Activated B cell treated with CpG ODN at 0.5 μM for 24 hours (primary cell): Measurements from ENCODE around the gene LTBP2. TPM values are rescaled to one million over a fixed set of nuclear protein-coding genes. Genes with fewer than 3 reads are reported as not detected.

Source experiments
- ATAC-seq: fragments of 200-7000 bp; cut with Tn5 transposase; one replicate; pipeline ENCODE4 v1.10.0; 2021; ENCODE audit warnings: low read depth, mild to moderate bottlenecking, moderate library complexity
- CTCF ChIA-PET: fragments of 350-600 bp; sonication (Branson Sonifier 250); formaldehyde crosslinking; loops from one replicate; lab custom pipeline; 2021; ENCODE audit warnings: antibody characterized with exemption; lab: Charles Lee
- POLR2A ChIA-PET: fragments of 350-600 bp; sonication (Branson Sonifier 250); formaldehyde crosslinking; loops from one replicate; lab custom pipeline; 2021; ENCODE audit warnings: antibody characterized with exemption; lab: Charles Lee
- DNase-seq: peaks from one replicate; pipeline ENCODE4 v3.0.0; 2022
- H3K27ac Mint-ChIP-seq: one replicate; pipeline ENCODE4 v1.8.0; 2020; ENCODE audit warnings: mixed read lengths
- H3K27me3 Mint-ChIP-seq: one replicate; pipeline ENCODE4 v1.8.0; 2021; ENCODE audit warnings: mixed read lengths
- H3K36me3 Mint-ChIP-seq: one replicate; pipeline ENCODE4 v1.8.0; 2021; ENCODE audit warnings: low read depth, mixed read lengths
- H3K4me1 Mint-ChIP-seq: one replicate; pipeline ENCODE4 v1.8.0; 2021; ENCODE audit warnings: mixed read lengths
- H3K4me3 Mint-ChIP-seq: one replicate; pipeline ENCODE4 v1.8.0; 2020; ENCODE audit warnings: mild to moderate bottlenecking, mixed read lengths
- H3K9me3 Mint-ChIP-seq: one replicate; pipeline ENCODE4 v1.8.0; 2020; ENCODE audit warnings: mixed read lengths
- intact Hi-C: fragments of 100-400 bp; cut with micrococcal nuclease; formaldehyde crosslinking; loops from one replicate; pipeline ENCODE4 v1.15.1; 2024
- total RNA-seq: library from RNA; stranded (reverse); gene quantifications from 2 replicates; pipeline ENCODE4 v1.2.3, GENCODE V29; 2022
- TF ChIP-seq, protein P1 (sequence below): fragments of 200-600 bp; IDR thresholded peaks from one replicate; pipeline ENCODE4 v1.8.0; 2022; ENCODE audit warnings: antibody characterized with exemption, mild to moderate bottlenecking

The LTBP2 gene
- total RNA-seq, 1 donor from 2014 or later = 0.11 TPM

DNA sequence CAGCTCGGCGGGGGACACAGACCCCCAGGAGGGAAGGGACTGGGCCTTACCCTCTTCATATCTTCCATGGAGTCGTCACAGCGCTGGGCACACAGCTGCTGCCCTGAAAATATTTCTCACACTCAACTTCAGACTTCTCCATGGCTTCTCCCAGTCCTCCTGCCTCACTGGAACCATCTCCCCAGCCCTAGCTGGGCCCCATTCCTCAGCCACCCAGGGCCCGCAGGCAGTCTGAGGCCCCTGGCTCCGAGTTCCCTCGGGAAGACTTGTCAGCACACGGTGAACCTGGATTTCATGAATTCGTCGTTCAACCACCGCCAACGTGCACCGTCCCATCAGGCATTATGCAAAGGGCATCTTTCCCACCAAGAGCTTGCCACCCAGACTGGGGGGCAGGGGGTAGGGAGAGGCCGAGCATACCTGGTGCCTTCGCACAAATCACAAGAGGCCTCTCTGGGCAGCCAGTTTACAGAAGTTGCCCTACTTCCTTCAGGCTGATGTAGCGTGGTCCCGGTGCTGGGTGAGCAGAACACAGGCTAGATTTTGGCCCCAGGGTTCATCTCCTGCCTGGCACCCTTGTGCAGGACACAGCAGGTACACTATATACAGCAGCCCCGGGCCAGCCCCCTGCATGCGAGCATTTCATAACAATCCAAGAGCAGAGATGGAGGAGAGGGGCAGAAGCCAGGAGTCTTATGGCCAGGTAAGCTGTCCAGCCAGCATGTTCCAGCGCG lies 44.2 kb downstream of the LTBP2 start:
- Mint-ChIP-seq H3K36me3 (no peaks in the 10 kb centered on the region), H3K4me3 (no peak overlapping the region), H3K9me3 (no peaks in the 10 kb centered on the region), H3K4me1 (no peaks in the 10 kb centered on the region), H3K27ac (no peak overlapping the region), H3K27me3 (peaks cover 3% of the 10 kb centered on the region)
- POLR2A ChIA-PET = no interaction called here
- TF ChIP-seq, protein P1, sequence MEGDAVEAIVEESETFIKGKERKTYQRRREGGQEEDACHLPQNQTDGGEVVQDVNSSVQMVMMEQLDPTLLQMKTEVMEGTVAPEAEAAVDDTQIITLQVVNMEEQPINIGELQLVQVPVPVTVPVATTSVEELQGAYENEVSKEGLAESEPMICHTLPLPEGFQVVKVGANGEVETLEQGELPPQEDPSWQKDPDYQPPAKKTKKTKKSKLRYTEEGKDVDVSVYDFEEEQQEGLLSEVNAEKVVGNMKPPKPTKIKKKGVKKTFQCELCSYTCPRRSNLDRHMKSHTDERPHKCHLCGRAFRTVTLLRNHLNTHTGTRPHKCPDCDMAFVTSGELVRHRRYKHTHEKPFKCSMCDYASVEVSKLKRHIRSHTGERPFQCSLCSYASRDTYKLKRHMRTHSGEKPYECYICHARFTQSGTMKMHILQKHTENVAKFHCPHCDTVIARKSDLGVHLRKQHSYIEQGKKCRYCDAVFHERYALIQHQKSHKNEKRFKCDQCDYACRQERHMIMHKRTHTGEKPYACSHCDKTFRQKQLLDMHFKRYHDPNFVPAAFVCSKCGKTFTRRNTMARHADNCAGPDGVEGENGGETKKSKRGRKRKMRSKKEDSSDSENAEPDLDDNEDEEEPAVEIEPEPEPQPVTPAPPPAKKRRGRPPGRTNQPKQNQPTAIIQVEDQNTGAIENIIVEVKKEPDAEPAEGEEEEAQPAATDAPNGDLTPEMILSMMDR = no peak
- intact Hi-C loops = no loop called here
- DNase-seq (no peak), ATAC-seq (no peak)
- CTCF ChIA-PET = no interaction called here

DNA sequence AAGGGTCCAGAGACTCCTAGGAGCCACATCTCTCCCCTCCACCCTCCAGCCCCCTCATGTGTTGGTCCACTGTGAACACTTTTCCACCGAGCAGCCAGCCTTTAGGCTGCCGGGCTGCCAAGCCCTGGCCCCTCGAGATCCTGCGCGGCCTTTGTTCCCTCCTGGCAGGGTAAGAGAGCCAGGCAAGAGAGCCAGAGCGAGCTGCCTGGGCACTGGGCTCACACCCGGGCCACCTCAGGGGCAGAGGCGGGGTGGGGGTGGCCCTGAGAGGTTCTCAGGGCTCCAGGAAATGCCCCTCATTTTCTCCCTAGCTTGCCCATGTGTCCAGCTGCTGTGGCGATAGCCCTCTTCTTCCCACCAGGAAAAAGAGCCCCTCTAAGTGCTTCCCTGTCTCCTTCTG lies 44.8 kb downstream of the LTBP2 start:
- no peaks in the 10 kb centered on the region for H3K4me1 Mint-ChIP-seq
- intact Hi-C loops = no loop called here
- DNase-seq (no peak), ATAC-seq (no peak)
- CTCF ChIA-PET = no interaction called here
- H3K9me3 Mint-ChIP-seq = no peaks in the 10 kb centered on the region
- TF ChIP-seq, protein P1 = no peak
- no peak overlapping the region for H3K4me3 Mint-ChIP-seq
- H3K36me3 Mint-ChIP-seq = no peaks in the 10 kb centered on the region
- POLR2A ChIA-PET = no interaction called here
- H3K27ac Mint-ChIP-seq = no peak overlapping the region
- no peaks in the 10 kb centered on the region for H3K27me3 Mint-ChIP-seq

DNA sequence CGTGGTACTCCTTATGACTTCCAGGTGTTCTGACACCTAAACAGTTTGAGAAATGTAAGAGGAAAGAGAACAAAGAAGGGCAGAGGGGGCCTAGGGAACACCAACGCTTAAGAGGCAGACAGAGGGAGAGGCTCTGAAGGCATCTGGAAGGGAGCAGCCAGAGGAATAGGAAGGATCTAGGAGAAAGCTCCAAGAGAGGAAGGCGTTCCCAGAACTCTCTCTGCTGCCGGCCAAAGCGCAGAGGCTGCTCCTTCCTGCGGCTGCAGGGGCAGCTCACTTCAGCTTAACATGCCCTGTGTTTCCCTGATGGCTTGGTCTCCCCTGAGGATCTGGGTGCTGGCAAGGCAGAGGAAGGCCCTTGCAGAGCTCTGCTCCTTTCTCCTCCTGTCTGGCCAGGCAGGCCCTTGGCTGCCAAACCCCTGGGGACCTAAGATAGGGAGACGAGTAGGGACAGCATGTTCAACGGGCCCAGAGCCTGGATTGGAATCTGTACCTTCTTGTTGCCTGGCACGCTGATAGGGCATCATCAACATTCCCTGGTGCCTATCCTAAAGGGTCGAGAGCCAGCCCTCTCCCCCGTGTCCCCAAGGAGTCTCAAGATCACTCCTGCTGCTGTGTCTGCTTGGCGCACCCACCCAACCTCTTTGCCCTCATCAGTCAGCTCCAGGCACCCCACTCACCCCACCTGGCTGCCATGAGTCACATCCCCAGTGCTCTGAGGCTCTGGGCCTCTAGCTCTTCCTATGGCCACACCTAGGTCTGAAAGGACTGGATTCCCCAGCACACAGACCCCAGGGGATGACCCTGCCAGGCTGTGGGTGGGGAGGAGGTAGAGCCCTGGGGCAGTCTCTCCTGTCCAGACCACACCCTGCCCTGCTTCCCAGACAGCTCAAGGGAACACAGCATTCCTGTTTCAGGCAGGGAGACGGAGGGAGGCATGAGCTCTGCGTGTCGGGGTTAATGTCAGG lies 45.6 kb downstream of the LTBP2 start:
- Mint-ChIP-seq H3K36me3 (no peaks in the 10 kb centered on the region), H3K4me3 (no peak overlapping the region), H3K9me3 (no peaks in the 10 kb centered on the region), H3K4me1 (no peaks in the 10 kb centered on the region), H3K27me3 (no peaks in the 10 kb centered on the region), H3K27ac (peak overlapping the region; percentile 9)
- ATAC-seq = no peak
- TF ChIP-seq, protein P1 = no peak
- POLR2A ChIA-PET = no interaction called here
- CTCF ChIA-PET = no interaction called here
- no peak for DNase-seq
- intact Hi-C loops = no loop called here

DNA sequence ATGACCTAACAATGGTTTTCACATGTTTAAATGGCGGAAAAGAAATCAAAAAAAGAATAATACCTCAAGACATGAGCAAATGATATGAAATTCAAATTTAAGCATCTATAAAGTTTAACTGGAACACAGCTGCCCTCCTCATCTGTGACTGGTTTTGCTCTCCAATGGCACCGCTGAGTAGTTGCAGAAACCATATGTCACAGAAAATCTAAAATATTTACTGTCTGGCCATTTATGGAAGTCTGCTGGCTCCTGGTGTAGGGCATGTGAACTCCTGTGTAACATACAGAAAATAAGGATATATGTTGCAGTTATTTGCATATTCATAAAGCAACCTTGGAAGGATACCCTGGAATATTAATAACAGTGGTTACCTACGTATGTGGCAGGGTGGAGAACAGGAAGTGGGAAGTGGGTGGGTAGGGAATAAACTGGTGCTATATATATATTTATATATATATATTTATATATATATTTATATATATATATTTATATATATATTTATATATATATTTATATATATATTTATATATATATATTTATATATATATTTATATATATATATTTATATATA lies 48.4 kb downstream of the LTBP2 start:
- CTCF ChIA-PET = no interaction called here
- no peaks in the 10 kb centered on the region for H3K9me3 Mint-ChIP-seq
- TF ChIP-seq, protein P1 = no peak
- H3K4me1 Mint-ChIP-seq = no peaks in the 10 kb centered on the region
- DNase-seq (no peak), ATAC-seq (no peak)
- POLR2A ChIA-PET = no interaction called here
- H3K36me3 Mint-ChIP-seq = no peaks in the 10 kb centered on the region
- intact Hi-C loops = no loop called here
- H3K27me3 Mint-ChIP-seq = no peaks in the 10 kb centered on the region
- no peak overlapping the region for H3K4me3 Mint-ChIP-seq
- no peak overlapping the region for H3K27ac Mint-ChIP-seq

DNA sequence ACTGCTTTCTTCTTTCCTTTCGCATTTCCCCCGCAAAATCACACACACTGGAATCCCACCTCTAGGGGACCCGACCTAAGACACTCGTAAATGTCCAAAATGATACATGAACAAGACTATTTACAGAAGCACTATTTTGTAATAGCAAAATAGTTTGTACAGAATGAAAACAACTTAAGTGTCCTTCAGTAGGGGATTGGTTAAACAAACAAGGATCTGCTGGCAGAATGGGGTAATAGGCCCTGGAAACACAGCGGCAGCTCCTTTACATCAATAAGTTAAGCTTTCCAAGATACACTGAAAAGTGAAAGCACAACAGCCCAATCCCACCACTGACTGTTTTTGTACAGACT lies 48.8 kb downstream of the LTBP2 start:
- H3K27ac Mint-ChIP-seq = no peak overlapping the region
- H3K4me3 Mint-ChIP-seq = no peak overlapping the region
- no peak for DNase-seq
- no peaks in the 10 kb centered on the region for H3K9me3 Mint-ChIP-seq
- no peak for ATAC-seq
- TF ChIP-seq, protein P1 = no peak
- H3K36me3 Mint-ChIP-seq = no peaks in the 10 kb centered on the region
- CTCF ChIA-PET = no interaction called here
- intact Hi-C loops = no loop called here
- POLR2A ChIA-PET = no interaction called here
- no peaks in the 10 kb centered on the region for H3K27me3 Mint-ChIP-seq
- H3K4me1 Mint-ChIP-seq = no peaks in the 10 kb centered on the region
